H1 (cell line): ENCODE measurements around the gene PRKN. TPM values are rescaled to one million over a fixed set of nuclear protein-coding genes. Genes with fewer than 3 reads are reported as not detected.

Experiments
- CTCF ChIA-PET: fragments of 300-600 bp; sonication (Branson Sonifier 250); formaldehyde crosslinking; loops from one replicate; lab custom pipeline; 2021; ENCODE audit not compliant: partially characterized antibody; lab: Charles Lee
- POLR2A ChIA-PET: fragments of 300-600 bp; sonication (Branson Sonifier 250); formaldehyde crosslinking; loops from one replicate; lab custom pipeline; 2021; ENCODE audit warnings: inconsistent platforms; ENCODE audit not compliant: partially characterized antibody; lab: Charles Lee
- DNase-seq, 2 experiments: peaks; one replicate each; pipeline versions ENCODE4 v3.0.0 to v3.0.0-alpha.2; 2010 to 2022; ENCODE audit warnings: low spot score in 2 of 2, low read depth in 1 of 2, mixed read lengths in 1 of 2
- FAIRE-seq: peaks from 2 replicates; lab custom pipeline; 2011; peaks lifted over from hg19 to GRCh38; lab: Jason Lieb, UNC
- H2AFZ ChIP-seq: 2 replicates; pipeline ENCODE4 v1.8.1; 2012; ENCODE audit warnings: low read length, inconsistent platforms
- H2AK5ac ChIP-seq: 2 replicates; pipeline ENCODE4 v1.6.1; 2013; ENCODE audit warnings: low read depth, low read length
- H2BK120ac ChIP-seq: replicated peaks from 2 replicates; pipeline ENCODE3; 2013; ENCODE audit warnings: low read depth, low read length, inconsistent platforms
- H2BK12ac ChIP-seq: 2 replicates; pipeline ENCODE4 v1.6.1; 2013; ENCODE audit warnings: low read depth, low read length
- H2BK15ac ChIP-seq: 2 replicates; pipeline ENCODE4 v1.6.1; 2013; ENCODE audit warnings: low read length
- H2BK20ac ChIP-seq: 2 replicates; pipeline ENCODE4 v1.6.1; 2013; ENCODE audit warnings: low read length
- H2BK5ac ChIP-seq: 2 replicates; pipeline ENCODE4 v1.6.1; 2013; ENCODE audit warnings: low read depth, low read length
- H3K14ac ChIP-seq: 2 replicates; pipeline ENCODE4 v1.6.1; 2013; ENCODE audit warnings: inconsistent platforms; ENCODE audit not compliant: insufficient read length
- H3K18ac ChIP-seq: 2 replicates; pipeline ENCODE4 v1.6.1; 2013; ENCODE audit warnings: low read length; ENCODE audit errors: extremely low read depth
- H3K23ac ChIP-seq: 2 replicates; pipeline ENCODE4 v1.6.1; 2013; ENCODE audit warnings: inconsistent platforms; ENCODE audit not compliant: insufficient read length
- H3K23me2 ChIP-seq: 2 replicates; pipeline ENCODE4 v1.6.1; 2013; ENCODE audit warnings: low read depth, low read length
- H3K27ac ChIP-seq: 2 replicates; pipeline ENCODE4 v1.6.1; 2011; ENCODE audit warnings: low read depth, low read length, inconsistent platforms
- H3K27me3 ChIP-seq, 4 experiments: replicated peaks in 1 of 4; 1 replicate in 1 of 4; 2 replicates in 3 of 4; pipeline versions ENCODE4 v1.6.1 to v1.8.1; 2011 to 2013; ENCODE audit warnings: low read length in 3 of 4, mild to moderate bottlenecking in 3 of 4, inconsistent platforms in 2 of 4, mixed read lengths in 2 of 4, moderate library complexity in 1 of 4; ENCODE audit not compliant: control insufficient read depth in 3 of 4, insufficient read depth in 3 of 4; ENCODE audit errors: extremely low read depth in 1 of 4
- H3K36me3 ChIP-seq, 4 experiments: 2 replicates each; pipeline versions ENCODE4 v1.6.1 to v1.8.1; 2011 to 2013; ENCODE audit warnings: mild to moderate bottlenecking in 4 of 4, low read length in 3 of 4, moderate library complexity in 2 of 4, control low read depth in 1 of 4, inconsistent platforms in 1 of 4; ENCODE audit not compliant: insufficient read depth in 4 of 4, control insufficient read depth in 2 of 4
- H3K4ac ChIP-seq: replicated peaks from 2 replicates; pipeline ENCODE3; 2013; ENCODE audit warnings: low read length, low read depth, mixed read lengths, inconsistent platforms; ENCODE audit not compliant: insufficient read length
- H3K4me1 ChIP-seq, 4 experiments: replicated peaks in 1 of 4; 1 replicate in 1 of 4; 2 replicates in 3 of 4; pipeline versions ENCODE4 v1.6.1 to v1.8.1; 2011 to 2013; ENCODE audit warnings: low read length in 3 of 4, inconsistent platforms in 2 of 4, mixed read lengths in 1 of 4; ENCODE audit not compliant: insufficient read depth in 4 of 4, control insufficient read depth in 3 of 4
- H3K4me2 ChIP-seq, 2 experiments: 2 replicates each; pipeline versions ENCODE4 v1.6.1 to v1.8.1; 2011 to 2013; ENCODE audit warnings: low read depth in 2 of 2, low read length in 2 of 2, control low read depth in 1 of 2, inconsistent platforms in 1 of 2, mild to moderate bottlenecking in 1 of 2; ENCODE audit not compliant: insufficient read depth in 1 of 2
- H3K4me3 ChIP-seq, 4 experiments: fragments of 200-600, 300-600 bp in 1 of 4; sonication (generic), shearing (Covaris generic), sonication (Bioruptor Twin) in 1 of 4; 2 replicates each; pipeline versions ENCODE4 v1.5.1 to v1.8.1; 2011 to 2016; ENCODE audit warnings: low read length in 4 of 4, low read depth in 3 of 4, control low read depth in 2 of 4, inconsistent platforms in 2 of 4, mild to moderate bottlenecking in 2 of 4, mixed read lengths in 1 of 4, moderate library complexity in 1 of 4; ENCODE audit not compliant: insufficient read depth in 2 of 4; ENCODE audit errors: extremely low read depth in 1 of 4
- H3K56ac ChIP-seq: replicated peaks from 2 replicates; pipeline ENCODE3; 2013; ENCODE audit warnings: low read depth, mild to moderate bottlenecking, mixed read lengths, low read length, inconsistent platforms; ENCODE audit not compliant: insufficient read length
- H3K79me1 ChIP-seq: 2 replicates; pipeline ENCODE4 v1.6.1; 2013; ENCODE audit warnings: low read depth, low read length, control low read depth
- H3K79me2 ChIP-seq, 2 experiments: 2 replicates each; pipeline versions ENCODE4 v1.6.1 to v1.8.1; 2012 to 2013; ENCODE audit warnings: low read length in 2 of 2, mild to moderate bottlenecking in 2 of 2, inconsistent platforms in 1 of 2; ENCODE audit not compliant: insufficient read depth in 2 of 2, control insufficient read depth in 1 of 2
- H3K9ac ChIP-seq, 4 experiments: replicated peaks in 1 of 4; 1 replicate in 1 of 4; 2 replicates in 3 of 4; pipeline versions ENCODE4 v1.6.1 to v1.8.1; 2011 to 2013; ENCODE audit warnings: low read depth in 3 of 4, low read length in 3 of 4, control low read depth in 2 of 4, mild to moderate bottlenecking in 2 of 4, moderate library complexity in 2 of 4, inconsistent platforms in 1 of 4; ENCODE audit errors: extremely low read depth in 1 of 4
- H3K9me3 ChIP-seq, 2 experiments: 2 replicates each; pipeline versions ENCODE4 v1.6.1 to v1.8.1; 2012 to 2013; ENCODE audit warnings: mild to moderate bottlenecking in 2 of 2, moderate library complexity in 2 of 2, control low read depth in 1 of 2, inconsistent platforms in 1 of 2, low read depth in 1 of 2, low read length in 1 of 2, mixed read lengths in 1 of 2; ENCODE audit not compliant: insufficient read depth in 2 of 2
- H4K20me1 ChIP-seq, 2 experiments: replicated peaks in 1 of 2; 2 replicates each; pipeline versions ENCODE3 to v1.8.1; 2011 to 2013; ENCODE audit warnings: inconsistent platforms in 2 of 2, low read length in 2 of 2, mild to moderate bottlenecking in 1 of 2; ENCODE audit not compliant: insufficient read depth in 2 of 2, control insufficient read depth in 1 of 2
- H4K5ac ChIP-seq: 2 replicates; pipeline ENCODE4 v1.6.1; 2013; ENCODE audit warnings: low read length, low read depth, mixed read lengths, inconsistent platforms; ENCODE audit not compliant: insufficient read length
- H4K8ac ChIP-seq: 2 replicates; pipeline ENCODE4 v1.8.0; 2013; ENCODE audit warnings: mild to moderate bottlenecking, moderate library complexity, low read length, inconsistent platforms; ENCODE audit not compliant: insufficient read depth; ENCODE audit errors: extremely low read depth
- H4K91ac ChIP-seq: replicated peaks from 2 replicates; pipeline ENCODE3; 2013; ENCODE audit warnings: low read length, mixed read lengths, inconsistent platforms; ENCODE audit not compliant: insufficient read length
- ATF3 ChIP-seq: IDR thresholded peaks from 2 replicates; pipeline ENCODE4 v1.6.1; 2011; ENCODE audit warnings: low read depth, mild to moderate bottlenecking, low read length; ENCODE audit not compliant: insufficient read depth
- EZH2 ChIP-seq: fragments of 200-600 bp; sonication (generic); IDR thresholded peaks from 2 replicates; pipeline ENCODE4 v1.7.1; 2012; ENCODE audit warnings: low read depth, mild to moderate bottlenecking, moderate library complexity, low read length, inconsistent platforms; ENCODE audit not compliant: severe bottlenecking
- HDAC2 ChIP-seq, 2 experiments: fragments of 300-600 bp in 1 of 2; sonication (generic) in 1 of 2; IDR thresholded peaks; 2 replicates each; pipeline ENCODE4 v1.6.1; 2011 to 2012; ENCODE audit warnings: low read depth in 2 of 2, low read length in 2 of 2, mild to moderate bottlenecking in 2 of 2, moderate library complexity in 2 of 2, borderline replicate concordance in 1 of 2, inconsistent platforms in 1 of 2
- NRF1 ChIP-seq: IDR thresholded peaks from 2 replicates; pipeline ENCODE4 v1.6.1; 2011; ENCODE audit warnings: mild to moderate bottlenecking, low read depth, low read length, improper control_type of control experiment
- POLR2AphosphoS5 ChIP-seq: IDR thresholded peaks from 2 replicates; pipeline ENCODE4 v1.6.1; 2011; ENCODE audit warnings: low read depth, low read length
- RAD21 ChIP-seq, 2 experiments: IDR thresholded peaks in 1 of 2; conservative IDR thresholded peaks in 1 of 2; 2 replicates each; pipeline ENCODE4 v1.6.1; 2011; ENCODE audit warnings: low read depth in 2 of 2, low read length in 2 of 2, improper control_type of control experiment in 1 of 2, inconsistent platforms in 1 of 2, mild to moderate bottlenecking in 1 of 2, moderate library complexity in 1 of 2
- TEAD4 ChIP-seq: IDR thresholded peaks from 2 replicates; pipeline ENCODE4 v1.6.1; 2012; ENCODE audit warnings: low read depth, low read length, inconsistent platforms, mixed read lengths
- YY1 ChIP-seq: IDR thresholded peaks from 2 replicates; pipeline ENCODE4 v1.6.1; 2011; ENCODE audit warnings: low read depth, mild to moderate bottlenecking, low read length
- WGBS, 2 experiments: shearing (Covaris generic) in 1 of 2; methylation state at CpG; one replicate each; pipeline versions ENCODE4 v1.1.6 to v1.1.7; 2013 to 2015; ENCODE audit warnings: low lambda C conversion rate in 2 of 2, mixed read lengths in 2 of 2, inconsistent platforms in 1 of 2, low coverage in 1 of 2, missing lambda C conversion rate in 1 of 2; ENCODE audit not compliant: insufficient replicate concordance in 2 of 2, insufficient coverage in 1 of 2, insufficient read length in 1 of 2; ENCODE audit errors: extremely low coverage in 1 of 2, missing lambda C conversion rate in 1 of 2; 5-methylcytosine and 5-hydroxymethylcytosine counted together
- polyA plus RNA-seq, 7 experiments: library from polyadenylated mRNA; depleted of rRNA in 3 of 7; stranded (reverse) in 5 of 7; unstranded in 2 of 7; fragments of >200 nt in 5 of 7; fragments of 200-250 nt in 2 of 7; gene quantifications; 1 replicate in 5 of 7; 2 replicates in 1 of 7; 4 replicates in 1 of 7; pipeline versions ENCODE4 v1.2.1 to v1.2.3, GENCODE V29; 2011 to 2013; ENCODE audit warnings: missing spikeins in 2 of 7, mixed read lengths in 2 of 7
- total RNA-seq: library from RNA; stranded (reverse); fragmentation: NEBNext Ultra II Directional; extraction: Animal tissue kit (Norgen Biotek cat#: 25700); gene quantifications from 2 replicates; pipeline ENCODE4 v1.2.1, GENCODE V29; 2021

PRKN gene
- total and polyA plus RNA-seq, 2 of the 8 experiments (the other 6 are each of a cell fraction or from before 2014, with no cell fraction given): 0.13 to 0.29 TPM

GRCh38 chr6:161809971-161810370 is 917.6 kb downstream of the PRKN start:
- no peaks in the 10 kb centered on the region for H3K9me3 ChIP-seq
- H3K79me2 ChIP-seq: no peaks in the 10 kb centered on the region
- no peak overlapping the region for H3K4ac ChIP-seq
- H3K79me1 ChIP-seq: no peaks in the 10 kb centered on the region
- DNase-seq (no peak), FAIRE-seq (no peak)
- H4K5ac ChIP-seq: no peak overlapping the region
- ChIA-PET POLR2A (no interaction called here), CTCF (interaction anchor here (1.2 kb wide), 1 partner anchor 13 kb away, joined by 3 read pairs; no protein-coding TSS in a partner anchor)
- no peak overlapping the region for H3K27ac ChIP-seq
- H3K18ac ChIP-seq: no peak overlapping the region
- H2AK5ac ChIP-seq: no peak overlapping the region
- H3K23me2 ChIP-seq: no peaks in the 10 kb centered on the region
- no peak overlapping the region for H3K9ac ChIP-seq
- WGBS, 2 experiments: 87% methylated on average over 2 of the region's 2 CpGs; no CpG with 5 or more reads in 1 of the 2 experiments
- no peak overlapping the region for H2BK15ac ChIP-seq
- no peak overlapping the region for H4K91ac ChIP-seq
- no peaks in the 10 kb centered on the region for H4K20me1 ChIP-seq
- no peak overlapping the region for H2BK5ac ChIP-seq
- no peak overlapping the region for H2AFZ ChIP-seq
- no peak overlapping the region for H3K23ac ChIP-seq
- H3K56ac ChIP-seq: no peak overlapping the region
- no peaks in the 10 kb centered on the region for H3K4me1 ChIP-seq
- no peak overlapping the region for H3K4me3 ChIP-seq
- no peak overlapping the region for H2BK20ac ChIP-seq
- no peak overlapping the region for H3K14ac ChIP-seq
- no peak overlapping the region for H2BK12ac ChIP-seq
- H3K36me3 ChIP-seq: no peaks in the 10 kb centered on the region
- no peaks in the 10 kb centered on the region for H3K27me3 ChIP-seq
- TF ChIP-seq ATF3: no peak
- no peak for TF ChIP-seq EZH2
- TF ChIP-seq HDAC2 (IDR thresholded peaks at IDR 0.05; ENCODE audit: borderline replicate concordance in 1 of 2, low read depth in 2 of 2, low read length in 2 of 2): no peak
- TF ChIP-seq RAD21 (IDR thresholded peaks at IDR 0.05 in 1 of 2, conservative IDR thresholded peaks at IDR 0.05 in 1 of 2; ENCODE audit: low read depth in 2 of 2, low read length in 2 of 2): no peak
- TF ChIP-seq YY1: no peak
- TF ChIP-seq POLR2AphosphoS5: no peak
- TF ChIP-seq NRF1: no peak
- no peak for TF ChIP-seq TEAD4
- no peak overlapping the region for H4K8ac ChIP-seq
- no peak overlapping the region for H3K4me2 ChIP-seq
- no peak overlapping the region for H2BK120ac ChIP-seq
